Endothelial cell of hepatic sinusoid (primary cell): Measurements from ENCODE around the gene ITGA11.

ENCODE experiments used
- in situ Hi-C: cut with HindIII; loops from 2 replicates; pipeline ENCODE4 v1.10.0; 2017; ENCODE audit warnings: low sequenced_read_pairs

The ITGA11 gene

DNA sequence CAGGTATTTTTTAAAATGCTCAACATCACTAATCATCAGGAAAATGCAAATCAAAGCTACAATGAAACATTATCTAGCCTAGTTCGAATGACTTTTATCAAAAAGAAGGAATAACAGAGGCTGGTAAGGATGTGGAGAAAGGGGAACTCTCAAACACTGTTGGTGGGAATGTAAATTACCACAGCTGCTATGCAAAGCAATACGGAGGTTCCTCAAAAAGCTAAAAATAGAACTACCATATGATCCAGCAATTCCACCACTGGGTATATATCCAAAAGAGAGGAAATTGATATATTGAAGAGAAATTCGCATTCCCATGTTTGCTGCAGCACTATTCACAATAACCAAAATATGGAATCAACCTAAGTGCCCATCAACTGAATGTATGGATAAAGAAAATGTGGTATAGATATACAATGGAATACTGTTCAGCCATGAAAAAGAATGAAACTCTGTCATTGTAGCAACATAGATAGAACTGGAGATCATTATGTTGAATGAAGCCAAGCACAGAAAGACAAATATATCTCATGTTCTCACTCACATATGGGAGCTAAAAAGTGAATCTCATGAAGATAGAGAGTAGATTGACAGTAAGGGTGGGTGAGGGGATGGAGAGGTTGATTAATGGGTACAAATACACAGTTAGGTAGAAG is 182.8 kb downstream of the ITGA11 start:
- in situ Hi-C loops: no loop called here
